ENCODE results near the gene FBXW7.

The FBXW7 gene

DNA sequence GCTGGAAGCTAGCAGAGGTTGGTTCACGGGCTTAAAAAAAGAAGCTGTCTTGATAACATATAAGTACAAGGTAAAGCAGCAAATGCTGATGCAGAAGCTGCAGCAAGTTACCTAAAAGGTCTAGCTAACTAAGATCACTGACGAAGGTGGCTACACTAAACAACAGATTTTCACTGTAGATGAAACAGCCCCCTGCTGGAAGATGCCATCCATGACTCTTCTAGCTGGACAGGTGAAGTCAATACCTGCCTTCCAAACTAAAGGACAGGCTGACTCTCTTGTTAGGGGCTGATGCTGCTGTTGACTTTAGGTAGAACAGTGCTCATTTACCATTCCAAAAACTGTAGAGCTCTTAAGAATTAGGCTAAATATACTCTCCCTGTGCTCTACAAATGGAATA lies 99.5 kb downstream of the FBXW7 start:
- TF ChIP-seq, protein P1, sequence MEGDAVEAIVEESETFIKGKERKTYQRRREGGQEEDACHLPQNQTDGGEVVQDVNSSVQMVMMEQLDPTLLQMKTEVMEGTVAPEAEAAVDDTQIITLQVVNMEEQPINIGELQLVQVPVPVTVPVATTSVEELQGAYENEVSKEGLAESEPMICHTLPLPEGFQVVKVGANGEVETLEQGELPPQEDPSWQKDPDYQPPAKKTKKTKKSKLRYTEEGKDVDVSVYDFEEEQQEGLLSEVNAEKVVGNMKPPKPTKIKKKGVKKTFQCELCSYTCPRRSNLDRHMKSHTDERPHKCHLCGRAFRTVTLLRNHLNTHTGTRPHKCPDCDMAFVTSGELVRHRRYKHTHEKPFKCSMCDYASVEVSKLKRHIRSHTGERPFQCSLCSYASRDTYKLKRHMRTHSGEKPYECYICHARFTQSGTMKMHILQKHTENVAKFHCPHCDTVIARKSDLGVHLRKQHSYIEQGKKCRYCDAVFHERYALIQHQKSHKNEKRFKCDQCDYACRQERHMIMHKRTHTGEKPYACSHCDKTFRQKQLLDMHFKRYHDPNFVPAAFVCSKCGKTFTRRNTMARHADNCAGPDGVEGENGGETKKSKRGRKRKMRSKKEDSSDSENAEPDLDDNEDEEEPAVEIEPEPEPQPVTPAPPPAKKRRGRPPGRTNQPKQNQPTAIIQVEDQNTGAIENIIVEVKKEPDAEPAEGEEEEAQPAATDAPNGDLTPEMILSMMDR (IDR thresholded peaks at IDR 0.05; ENCODE audit: low read depth, low read length), result no peak
- in situ Hi-C loops (cut with HindIII; ENCODE audit: low sequenced_read_pairs), result no loop called here
- no peak overlapping the region for H3K4me3 ChIP-seq (ENCODE audit: low read depth, low read length)
- DNase-seq (ENCODE audit: low read depth, low spot score), result no peak

DNA sequence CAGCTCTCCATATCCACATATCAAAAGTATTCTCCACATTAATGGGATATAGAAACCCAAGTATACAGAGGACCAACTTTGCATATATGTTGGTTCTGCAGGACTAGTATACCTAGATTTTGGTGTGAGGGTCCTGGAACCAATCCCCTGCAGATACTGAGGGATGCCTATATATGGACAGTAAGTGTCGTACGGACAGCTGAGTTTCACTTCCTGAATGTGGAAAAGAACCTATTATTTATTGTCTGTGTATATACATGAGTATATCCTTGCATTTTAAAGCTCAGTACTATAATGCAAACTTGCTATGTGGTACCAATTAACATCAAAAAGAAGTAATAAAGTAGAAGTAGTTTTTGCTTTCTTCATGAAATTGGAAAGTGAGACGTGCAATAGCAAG lies 101.9 kb downstream of the FBXW7 start:
- no peak overlapping the region for H3K4me3 ChIP-seq (ENCODE audit: low read depth, low read length)
- DNase-seq (ENCODE audit: low read depth, low spot score), result no peak
- TF ChIP-seq, protein P1 (IDR thresholded peaks at IDR 0.05; ENCODE audit: low read depth, low read length), result no peak
- in situ Hi-C loops (cut with HindIII; ENCODE audit: low sequenced_read_pairs), result no loop called here

DNA sequence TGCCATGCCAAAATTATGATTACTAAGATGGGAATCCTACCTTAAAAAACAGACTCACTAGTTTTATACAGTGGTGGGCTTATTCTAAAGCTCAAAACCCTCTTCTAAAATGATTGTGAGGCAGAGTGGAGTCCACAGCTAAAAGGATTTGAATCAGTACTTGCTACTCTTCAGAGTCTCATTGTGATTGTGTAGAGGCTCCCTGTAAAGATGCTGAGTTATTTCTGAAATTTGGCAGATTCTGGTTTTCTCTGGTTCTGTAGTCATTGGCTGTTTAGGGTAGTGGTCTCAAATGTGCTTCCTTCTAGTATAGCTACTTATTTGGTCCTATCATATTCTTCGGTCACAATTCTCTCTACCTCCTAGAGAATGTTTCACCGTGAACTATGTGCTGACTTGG lies 104.1 kb downstream of the FBXW7 start:
- DNase-seq (ENCODE audit: low read depth, low spot score), result no peak
- TF ChIP-seq, protein P1 (IDR thresholded peaks at IDR 0.05; ENCODE audit: low read depth, low read length), result no peak
- in situ Hi-C loops (cut with HindIII; ENCODE audit: low sequenced_read_pairs), result no loop called here
- no peak overlapping the region for H3K4me3 ChIP-seq (ENCODE audit: low read depth, low read length)

DNA sequence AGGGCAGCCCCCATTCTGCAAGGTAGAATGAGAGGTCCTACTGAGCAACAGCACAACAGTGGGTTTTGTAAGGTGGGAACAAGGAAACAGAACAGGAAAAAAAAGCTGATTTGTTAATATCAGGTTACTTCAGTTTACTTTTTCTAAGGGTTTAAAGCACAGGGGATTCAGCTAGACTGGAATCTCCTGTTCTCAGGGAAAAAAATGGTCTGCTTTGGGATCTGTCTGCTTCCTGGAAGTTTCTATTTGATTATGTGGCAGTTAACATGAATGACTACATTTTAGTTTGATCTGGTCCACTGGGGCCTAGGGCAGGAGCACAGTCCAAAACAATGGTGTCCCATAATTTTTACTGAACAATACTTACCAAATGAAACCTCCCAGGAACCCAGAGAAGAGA lies 104.6 kb downstream of the FBXW7 start:
- no peak for DNase-seq (ENCODE audit: low read depth, low spot score)
- in situ Hi-C loops (cut with HindIII; ENCODE audit: low sequenced_read_pairs), result no loop called here

DNA sequence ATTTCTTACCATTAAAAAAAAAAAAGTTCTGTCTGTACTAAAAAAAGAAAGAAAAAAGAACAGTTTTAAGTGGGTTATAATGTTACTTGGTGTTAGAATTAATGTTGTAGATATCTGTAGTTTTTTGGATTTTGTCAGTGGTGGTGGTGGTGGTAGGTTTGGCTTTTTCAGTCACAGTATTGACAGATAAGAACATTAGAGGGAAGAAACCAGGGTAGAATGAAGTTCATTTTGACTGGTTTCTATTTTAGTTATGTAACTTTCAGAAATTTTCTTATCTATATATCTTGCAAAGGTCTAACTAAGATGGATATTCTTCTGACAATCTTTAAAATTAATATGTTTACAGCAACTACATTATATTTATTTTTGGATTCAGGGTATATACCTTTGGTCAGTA lies 105.4 kb downstream of the FBXW7 start:
- DNase-seq (ENCODE audit: low read depth, low spot score), result no peak
- H3K4me3 ChIP-seq (ENCODE audit: low read depth, low read length), result no peak overlapping the region
- TF ChIP-seq, protein P1 (IDR thresholded peaks at IDR 0.05; ENCODE audit: low read depth, low read length), result no peak
- in situ Hi-C loops (cut with HindIII; ENCODE audit: low sequenced_read_pairs), result no loop called here

More for the DNA sequence above, 104.6 kb downstream of the FBXW7 start:
- TF ChIP-seq, protein P1 (IDR thresholded peaks at IDR 0.05; ENCODE audit: low read depth, low read length), result no peak
- no peak overlapping the region for H3K4me3 ChIP-seq (ENCODE audit: low read depth, low read length)

DNA sequence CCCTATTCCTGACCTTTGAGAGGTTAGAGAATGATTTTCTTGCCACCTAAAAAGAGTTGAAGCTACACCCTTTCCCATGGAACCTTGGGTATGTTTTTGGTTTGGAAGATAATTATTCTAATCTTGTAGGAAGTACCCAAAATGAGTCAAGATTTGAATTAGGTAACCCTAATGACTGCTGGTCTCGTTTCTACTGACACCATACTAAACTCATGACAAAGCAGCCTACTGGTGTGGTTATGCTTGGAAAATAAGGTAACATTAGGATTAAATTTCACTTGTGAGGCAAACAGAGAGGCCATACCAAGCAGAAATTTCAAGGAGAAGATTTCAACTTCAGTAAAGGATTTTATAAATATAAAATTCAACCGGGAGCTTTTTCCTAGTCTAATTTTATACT lies 107.9 kb downstream of the FBXW7 start:
- H3K4me3 ChIP-seq (ENCODE audit: low read depth, low read length), result no peak overlapping the region
- in situ Hi-C loops (cut with HindIII; ENCODE audit: low sequenced_read_pairs), result no loop called here
- no peak for DNase-seq (ENCODE audit: low read depth, low spot score)
- TF ChIP-seq, protein P1 (IDR thresholded peaks at IDR 0.05; ENCODE audit: low read depth, low read length), result no peak

DNA sequence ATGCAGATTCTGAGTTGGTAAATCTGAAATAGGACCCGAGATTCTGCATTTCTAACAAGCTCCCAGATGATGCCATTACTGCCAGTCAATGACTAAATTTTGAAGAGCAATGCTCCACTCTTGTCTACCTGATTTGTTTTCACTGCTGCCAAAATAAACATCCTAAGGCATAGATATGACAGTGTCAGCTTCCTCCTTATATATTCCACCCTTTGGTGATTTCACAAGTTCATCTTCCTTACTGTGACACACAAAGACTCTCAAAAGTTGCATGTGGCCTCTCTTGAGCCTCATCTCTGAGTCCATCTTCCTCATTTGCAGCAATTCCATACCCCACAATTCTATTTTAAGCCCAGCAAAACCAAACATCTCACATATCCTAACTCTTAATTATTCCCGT lies 110.9 kb downstream of the FBXW7 start:
- in situ Hi-C loops (cut with HindIII; ENCODE audit: low sequenced_read_pairs), result no loop called here
- H3K4me3 ChIP-seq (ENCODE audit: low read depth, low read length), result no peak overlapping the region
- TF ChIP-seq, protein P1 (IDR thresholded peaks at IDR 0.05; ENCODE audit: low read depth, low read length), result no peak
- no peak for DNase-seq (ENCODE audit: low read depth, low spot score)

Data from astrocyte of the spinal cord (primary cell).